MM.1S (cell line): ENCODE data around the gene COL12A1.

Experiments
- DNase-seq: peaks from one replicate; pipeline ENCODE4 v3.0.0-alpha.2; 2015
- H2AFZ ChIP-seq: fragments of 300-600 bp; sonication (generic); 2 replicates; pipeline ENCODE4 v1.6.0; 2016; ENCODE audit warnings: antibody characterized with exemption, low read length
- H3F3A ChIP-seq: fragments of 300-600 bp; sonication (generic); 2 replicates; pipeline ENCODE4 v1.6.1; 2016; ENCODE audit warnings: mild to moderate bottlenecking, antibody characterized with exemption, low read length, moderate library complexity, mixed read lengths; ENCODE audit not compliant: insufficient read depth
- H3K27ac ChIP-seq: fragments of 300-600 bp; sonication (generic); 2 replicates; pipeline ENCODE4 v1.5.1; 2016; ENCODE audit warnings: mild to moderate bottlenecking, low read length
- H3K27me3 ChIP-seq: fragments of 300-600 bp; sonication (generic); replicated peaks from 2 replicates; pipeline ENCODE4 v1.6.0; 2016; ENCODE audit warnings: low read length; ENCODE audit not compliant: insufficient read depth
- H3K36me3 ChIP-seq: fragments of 300-600 bp; sonication (generic); replicated peaks from 2 replicates; pipeline ENCODE4 v1.6.1; 2016; ENCODE audit warnings: mild to moderate bottlenecking, low read length, mixed read lengths; ENCODE audit not compliant: insufficient read depth
- H3K4me1 ChIP-seq: fragments of 300-600 bp; sonication (generic); 2 replicates; pipeline ENCODE4 v1.6.1; 2016; ENCODE audit warnings: low read length, mixed read lengths
- H3K4me2 ChIP-seq: fragments of 300-600 bp; sonication (generic); 2 replicates; pipeline ENCODE4 v1.6.0; 2016; ENCODE audit warnings: low read depth, low read length
- H3K4me3 ChIP-seq: fragments of 300-600 bp; sonication (generic); 2 replicates; pipeline ENCODE4 v1.5.1; 2016; ENCODE audit warnings: low read length, mixed read lengths
- H3K79me2 ChIP-seq: fragments of 300-600 bp; sonication (generic); 2 replicates; pipeline ENCODE4 v1.6.1; 2016; ENCODE audit warnings: mixed run types, low read length, mixed read lengths
- H3K9ac ChIP-seq: fragments of 300-600 bp; sonication (generic); 2 replicates; pipeline ENCODE4 v1.6.1; 2016; ENCODE audit warnings: low read length, mixed read lengths
- H3K9me2 ChIP-seq: fragments of 300-600 bp; sonication (generic); replicated peaks from 2 replicates; pipeline ENCODE4 v1.6.1; 2016; ENCODE audit warnings: mild to moderate bottlenecking, low read length, mixed read lengths; ENCODE audit not compliant: insufficient read depth
- H3K9me3 ChIP-seq: fragments of 300-600 bp; sonication (generic); replicated peaks from 2 replicates; pipeline ENCODE4 v1.6.1; 2016; ENCODE audit warnings: mild to moderate bottlenecking, low read length, mixed read lengths; ENCODE audit not compliant: insufficient read depth
- H4K20me1 ChIP-seq: fragments of 300-600 bp; sonication (generic); 2 replicates; pipeline ENCODE4 v1.6.1; 2016; ENCODE audit warnings: mild to moderate bottlenecking, low read length, moderate library complexity, mixed read lengths; ENCODE audit not compliant: insufficient read depth
- CTCF ChIP-seq: fragments of 300-600 bp; sonication (generic); IDR thresholded peaks from 2 replicates; pipeline ENCODE4 v1.5.1; 2016; ENCODE audit warnings: antibody characterized with exemption, low read length, mixed read lengths
- EZH2 ChIP-seq: fragments of 300-600 bp; sonication (generic); optimal IDR thresholded peaks from 2 replicates; pipeline ENCODE3; 2017; ENCODE audit warnings: low read depth, mild to moderate bottlenecking, antibody characterized with exemption, low read length, mixed read lengths
- EZH2phosphoT487 ChIP-seq: fragments of 300-600 bp; sonication (generic); IDR thresholded peaks from 2 replicates; pipeline ENCODE4 v1.6.1; 2018; ENCODE audit warnings: antibody characterized with exemption, low read length

Gene COL12A1

GRCh38 chr6:75171986-75172385 lies 33.9 kb downstream of the COL12A1 start:
- H3K36me3 ChIP-seq = no peaks in the 10 kb centered on the region
- no peaks in the 10 kb centered on the region for H3K27me3 ChIP-seq
- no peaks in the 10 kb centered on the region for H3F3A ChIP-seq
- DNase-seq = no peak
- no peaks in the 10 kb centered on the region for H3K79me2 ChIP-seq
- no peak overlapping the region for H3K4me2 ChIP-seq
- H3K9me2 ChIP-seq = no peaks in the 10 kb centered on the region
- no peak overlapping the region for H3K4me3 ChIP-seq
- TF ChIP-seq CTCF (no peak), EZH2phosphoT487 (no peak), EZH2 (no peak)
- H4K20me1 ChIP-seq = no peaks in the 10 kb centered on the region
- H3K9ac ChIP-seq = no peak overlapping the region
- H3K9me3 ChIP-seq = no peaks in the 10 kb centered on the region
- no peak overlapping the region for H2AFZ ChIP-seq
- no peak overlapping the region for H3K27ac ChIP-seq
- H3K4me1 ChIP-seq = no peaks in the 10 kb centered on the region

GRCh38 chr6:75171567-75171966 lies 34.3 kb downstream of the COL12A1 start:
- H3K79me2 ChIP-seq = no peaks in the 10 kb centered on the region
- no peak overlapping the region for H2AFZ ChIP-seq
- H3K9ac ChIP-seq = no peak overlapping the region
- no peaks in the 10 kb centered on the region for H3K27me3 ChIP-seq
- H3K4me2 ChIP-seq = no peak overlapping the region
- H4K20me1 ChIP-seq = no peaks in the 10 kb centered on the region
- no peak overlapping the region for H3K4me3 ChIP-seq
- H3K9me2 ChIP-seq = no peaks in the 10 kb centered on the region
- H3F3A ChIP-seq = no peaks in the 10 kb centered on the region
- TF ChIP-seq EZH2phosphoT487 (no peak), EZH2 (no peak), CTCF (no peak)
- no peaks in the 10 kb centered on the region for H3K36me3 ChIP-seq
- H3K4me1 ChIP-seq = no peaks in the 10 kb centered on the region
- no peaks in the 10 kb centered on the region for H3K9me3 ChIP-seq
- H3K27ac ChIP-seq = no peak overlapping the region
- DNase-seq = no peak

GRCh38 chr6:75170691-75171560 lies 34.9 kb downstream of the COL12A1 start:
- Histone ChIP-seq H3K4me1 (no peaks in the 10 kb centered on the region), H3K4me3 (no peak overlapping the region), H3K27ac (no peak overlapping the region), H4K20me1 (no peaks in the 10 kb centered on the region), H3K27me3 (no peaks in the 10 kb centered on the region), H3K4me2 (no peak overlapping the region), H3K79me2 (no peaks in the 10 kb centered on the region), H3K36me3 (no peaks in the 10 kb centered on the region), H2AFZ (no peak overlapping the region), H3K9ac (no peak overlapping the region), H3K9me2 (no peaks in the 10 kb centered on the region), H3F3A (no peaks in the 10 kb centered on the region), H3K9me3 (no peaks in the 10 kb centered on the region)
- TF ChIP-seq CTCF (no peak), EZH2phosphoT487 (no peak), EZH2 (no peak)
- no peak for DNase-seq
